Fibroblast of peridontal ligament (primary cell): ENCODE results near the gene WDR18.
A peak's percentile ranks its signal among the peaks of the same experiment; 100 is the strongest.
"Not testable (repeated sequence)": the region's sequence is repeated elsewhere in the genome, so short reads cannot be mapped to it uniquely, and the experiment has no call there.

Source experiments
- DNase-seq: peaks from one replicate; pipeline ENCODE4 v3.0.0-alpha.2; 2010; ENCODE audit errors: extremely low read depth

WDR18 gene

GRCh38 chr19:950352-951066, 33.6 kb upstream of the WDR18 start:
- no peak for DNase-seq

GRCh38 chr19:952049-952679, 32.0 kb upstream of the WDR18 start:
- no peak for DNase-seq

- no peak for DNase-seq
Observed at GRCh38 chr19:952680-953444, 31.3 kb upstream of the WDR18 start.

- DNase-seq = no peak
Observed at GRCh38 chr19:953445-954271, 30.5 kb upstream of the WDR18 start.

- no peak for DNase-seq
Observed at GRCh38 chr19:954272-954671, 29.9 kb upstream of the WDR18 start.

GRCh38 chr19:954672-955494, 29.3 kb upstream of the WDR18 start:
- DNase-seq = no peak

- no peak for DNase-seq
Observed at GRCh38 chr19:955803-956765, 28.1 kb upstream of the WDR18 start.

GRCh38 chr19:956766-957440, 27.2 kb upstream of the WDR18 start:
- DNase-seq = peak; percentile 12

GRCh38 chr19:957578-957977, 26.6 kb upstream of the WDR18 start:
- DNase-seq = not testable (repeated sequence)

- DNase-seq = no peak
Observed at GRCh38 chr19:958967-959855, 24.9 kb upstream of the WDR18 start.

- no peak for DNase-seq
Observed at GRCh38 chr19:960020-960419, 24.1 kb upstream of the WDR18 start.

GRCh38 chr19:960601-960938, 23.6 kb upstream of the WDR18 start:
- no peak for DNase-seq

- peak; percentile 32 for DNase-seq
Observed at GRCh38 chr19:961866-962620, 22.1 kb upstream of the WDR18 start.

- no peak for DNase-seq
Observed at GRCh38 chr19:962683-963400, 21.3 kb upstream of the WDR18 start.

GRCh38 chr19:963486-963951, 20.6 kb upstream of the WDR18 start:
- no peak for DNase-seq

- no peak for DNase-seq
Observed at GRCh38 chr19:964116-964520, 20.0 kb upstream of the WDR18 start.
